HCT116 (cell line): ENCODE results near the gene CAND2.

Experiments used
- ATF3 ChIP-seq: IDR thresholded peaks from 2 replicates; pipeline ENCODE4 v1.6.1; 2012
- CTCF ChIP-seq, 3 experiments: fragments of 200-600 bp in 1 of 3; sonication (generic) in 1 of 3; IDR thresholded peaks in 2 of 3; conservative IDR thresholded peaks in 1 of 3; 2 replicates each; pipeline ENCODE4 v1.5.1; 2012 to 2017; ENCODE audit warnings: low read depth in 2 of 3, low read length in 2 of 3, antibody characterized with exemption in 1 of 3, borderline replicate concordance in 1 of 3, control low read depth in 1 of 3, mild to moderate bottlenecking in 1 of 3, mixed read lengths in 1 of 3, mixed run types in 1 of 3, moderate library complexity in 1 of 3; ENCODE audit not compliant: insufficient read depth in 1 of 3
- ELF1 ChIP-seq: IDR thresholded peaks from 2 replicates; pipeline ENCODE4 v1.6.1; 2012; ENCODE audit warnings: low read depth, borderline replicate concordance
- EZH2 ChIP-seq: fragments of 200-600 bp; sonication (generic); IDR thresholded peaks from 2 replicates; pipeline ENCODE4 v1.6.1; 2017; ENCODE audit warnings: antibody characterized with exemption, mixed run types
- EZH2phosphoT487 ChIP-seq: fragments of 200-600 bp; IDR thresholded peaks from 2 replicates; pipeline ENCODE4 v1.6.1; 2018; ENCODE audit warnings: antibody characterized with exemption, borderline replicate concordance
- JUND ChIP-seq: IDR thresholded peaks from 2 replicates; pipeline ENCODE4 v1.6.1; 2012
- MAX ChIP-seq: IDR thresholded peaks from 2 replicates; pipeline ENCODE4 v1.6.1; 2012
- POLR2AphosphoS5 ChIP-seq: IDR thresholded peaks from 2 replicates; pipeline ENCODE4 v1.6.1; 2011; ENCODE audit warnings: mild to moderate bottlenecking, low read depth, low read length, moderate library complexity
- SIN3A ChIP-seq: IDR thresholded peaks from 2 replicates; pipeline ENCODE4 v1.6.1; 2012; ENCODE audit warnings: low read depth
- SP1 ChIP-seq: IDR thresholded peaks from 2 replicates; pipeline ENCODE4 v1.6.1; 2012; ENCODE audit warnings: low read depth
- ZFX ChIP-seq: fragments of 450-650 bp; IDR thresholded peaks from 2 replicates; pipeline ENCODE4 v1.6.1; 2017
- ZNF274 ChIP-seq: fragments of 200-500 bp; sonication (Bioruptor generic); IDR thresholded peaks from 2 replicates; pipeline ENCODE4 v1.6.1; 2014; ENCODE audit warnings: mild to moderate bottlenecking, low read depth, low read length, inconsistent platforms

GRCh38 chr3:12882336-12883310, 86.1 kb downstream of the CAND2 start:
- TF ChIP-seq ZNF274: no peak
- TF ChIP-seq JUND: no peak
- TF ChIP-seq CTCF (IDR thresholded peaks at IDR 0.05 in 2 of 3, conservative IDR thresholded peaks at IDR 0.05 in 1 of 3; ENCODE audit: borderline replicate concordance in 1 of 3, insufficient read depth in 1 of 3, low read depth in 2 of 3, low read length in 2 of 3): no peak
- no peak for TF ChIP-seq EZH2phosphoT487
- TF ChIP-seq SP1: no peak
- TF ChIP-seq ATF3: no peak
- TF ChIP-seq ZFX: no peak
- no peak for TF ChIP-seq POLR2AphosphoS5
- TF ChIP-seq MAX: no peak
- no peak for TF ChIP-seq ELF1
- no peak for TF ChIP-seq SIN3A
- TF ChIP-seq EZH2: no peak
